ENCODE data around the gene OBSL1. TPM values are rescaled to one million over a fixed set of nuclear protein-coding genes. Genes with fewer than 3 reads are reported as not detected.
A peak's percentile ranks its signal among the peaks of the same experiment; 100 is the strongest.

The OBSL1 gene
- total and polyA plus RNA-seq, 10 of the 15 experiments (the other 5 are each of a cell fraction or from before 2014, with no cell fraction given): 0.14 to 0.77 TPM; not detected in 8

DNA sequence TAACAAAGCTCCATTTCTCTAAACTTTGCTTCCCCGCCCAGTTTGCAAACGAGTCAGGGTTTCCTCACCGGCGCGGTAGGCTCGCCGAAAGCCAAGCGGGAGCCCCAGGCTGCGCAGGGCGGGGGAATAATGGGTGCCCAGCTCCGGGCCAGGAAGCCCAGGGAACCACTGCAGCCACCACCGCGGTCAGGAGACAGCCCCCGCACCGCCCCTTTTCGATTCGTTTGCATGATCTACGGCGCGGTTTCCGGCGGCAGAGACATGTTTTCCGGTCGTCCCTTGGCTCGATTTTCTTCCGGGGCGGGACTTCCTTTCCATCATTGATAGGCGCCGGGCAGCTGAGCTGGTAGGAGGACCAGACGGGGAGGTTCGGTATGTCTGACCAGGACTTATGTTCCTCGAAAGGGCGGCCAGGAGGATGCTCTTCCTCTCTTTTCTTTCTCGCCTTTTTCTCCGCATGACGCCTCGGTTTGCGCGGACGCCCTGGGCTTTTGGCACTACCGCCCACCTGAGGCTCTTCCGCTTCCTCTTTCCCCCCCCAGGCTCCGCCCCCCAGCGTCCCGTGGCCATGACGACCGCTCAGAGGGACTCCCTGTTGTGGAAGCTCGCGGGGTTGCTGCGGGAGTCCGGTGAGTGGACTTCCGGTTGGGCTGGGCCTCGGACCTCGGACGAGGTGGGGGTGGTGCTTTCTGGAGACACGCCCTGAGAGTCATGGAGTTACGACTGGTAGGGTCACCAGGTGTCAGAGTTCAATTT lies 26.4 kb upstream of the OBSL1 start, which contains the start of gene STK11IP (continued):
- TF ChIP-seq, protein P1, sequence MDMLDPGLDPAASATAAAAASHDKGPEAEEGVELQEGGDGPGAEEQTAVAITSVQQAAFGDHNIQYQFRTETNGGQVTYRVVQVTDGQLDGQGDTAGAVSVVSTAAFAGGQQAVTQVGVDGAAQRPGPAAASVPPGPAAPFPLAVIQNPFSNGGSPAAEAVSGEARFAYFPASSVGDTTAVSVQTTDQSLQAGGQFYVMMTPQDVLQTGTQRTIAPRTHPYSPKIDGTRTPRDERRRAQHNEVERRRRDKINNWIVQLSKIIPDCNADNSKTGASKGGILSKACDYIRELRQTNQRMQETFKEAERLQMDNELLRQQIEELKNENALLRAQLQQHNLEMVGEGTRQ (IDR thresholded peaks at IDR 0.05; ENCODE audit: borderline replicate concordance, low read depth, low read length): no peak
- TF ChIP-seq YY1 (IDR thresholded peaks at IDR 0.05; ENCODE audit: low read depth, low read length): peak; percentile 84

DNA sequence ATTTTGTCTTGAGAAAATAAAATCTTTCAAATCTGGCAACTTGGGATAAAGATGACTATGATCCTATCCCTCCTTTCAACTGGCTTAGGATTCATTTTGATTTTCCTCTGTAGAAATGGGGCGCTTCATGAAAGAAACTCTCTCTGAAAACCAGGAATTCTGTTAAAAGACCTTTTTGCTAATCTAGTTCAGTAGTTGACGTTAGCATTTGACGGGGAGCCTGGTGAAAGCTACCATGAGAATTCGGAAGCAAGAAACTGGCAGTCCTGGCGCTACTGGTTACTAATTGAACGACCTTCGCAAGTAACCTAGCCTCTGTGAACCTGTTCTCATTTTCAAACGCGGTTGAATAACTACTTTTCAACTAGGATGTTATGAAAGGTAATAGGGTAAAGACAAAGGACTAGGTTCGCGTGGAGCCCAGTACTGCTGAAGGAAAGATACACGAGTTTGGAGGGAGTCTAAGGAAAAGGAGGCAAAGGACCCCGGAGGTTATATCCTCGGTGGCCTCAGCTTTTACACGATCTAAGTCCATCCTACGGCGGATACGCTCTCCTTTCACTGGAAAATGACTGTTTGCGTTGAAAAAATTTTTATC lies 25.7 kb upstream of the OBSL1 start:
- Histone ChIP-seq H3K36me3 (ENCODE audit: control insufficient read depth in 2 of 2, insufficient read depth in 2 of 2, low read length in 1 of 2) (no peaks in the 10 kb centered on the region; a peak in 2 of 4 replicates), H2AFZ (ENCODE audit: control insufficient read depth, low read depth, low read length) (peak overlapping the region; percentile 99), H3K79me2 (ENCODE audit: control insufficient read depth, insufficient read depth, low read length) (no peaks in the 10 kb centered on the region), H3K27ac (ENCODE audit: control insufficient read depth, insufficient read depth) (peak overlapping the region; percentile 81), H3K4me2 (ENCODE audit: control insufficient read depth, insufficient read depth) (peak overlapping the region; percentile 100), H3K27me3 (replicated peaks in 1 of 2; ENCODE audit: control insufficient read depth in 2 of 2, insufficient read depth in 2 of 2, low read length in 1 of 2) (no peaks in the 10 kb centered on the region), H3K4me3 (peak overlapping the region; percentile 74), H3K4me1 (ENCODE audit: control insufficient read depth, insufficient read depth, low read length) (0 out of 2 replicates have a peak, but pooled peaks cover 8% of the 10 kb centered on the region), H4K20me1 (ENCODE audit: control insufficient read depth, insufficient read depth) (no peaks in the 10 kb centered on the region), H3K9ac (ENCODE audit: control insufficient read depth, insufficient read depth, low read length) (peak overlapping the region; percentile 75), H3K9me3 (replicated peaks; ENCODE audit: control insufficient read depth, insufficient read depth, low read length) (no peaks in the 10 kb centered on the region)
- ChIA-PET CTCF (interaction anchor here (0.5 to 2.9 kb wide), 8 partner anchors 45 to 209 kb away, joined by 3 to 15 read pairs (median 4); partner anchors contain the start of genes CHPF and GMPPA), POLR2A (interaction anchor here (0.6 to 2.4 kb wide), 5 partner anchors 46 to 1375 kb away, joined by 3 to 10 read pairs (median 4); partner anchors contain the start of genes CHPF, DNPEP and TMEM198), SMC1A (ENCODE audit: uncharacterized antibody, unreplicated experiment) (interaction anchor here (0.9 to 1.2 kb wide), 6 partner anchors 8 to 98 kb away, joined by 3 to 5 read pairs (median 3); partner anchors contain the start of gene GMPPA), RAD21 (ENCODE audit: unreplicated experiment) (interaction anchor here (1.0 to 1.7 kb wide), 6 partner anchors 15 to 208 kb away, joined by 3 to 10 read pairs (median 4); partner anchors contain the start of gene GMPPA)
- 24% methylated on average over 19 of the region's 19 CpGs for WGBS (ENCODE audit: insufficient coverage, insufficient replicate concordance, low lambda C conversion rate, missing lambda C conversion rate)
- in situ Hi-C loops (cut with MboI): no loop called here
- DNase-seq (ENCODE audit: low read depth, low spot score) (no peak), FAIRE-seq (no peak), ATAC-seq (peak; percentile 6; the same call in 2 of the 3 replicates)
- intact Hi-C loops (cut with micrococcal nuclease; ENCODE audit: unreplicated experiment): loop anchor here (5.0 kb wide), 1 partner anchor 320 kb away; the partner anchor contains the start of gene DNAJB2
- BruUV-seq (replicated peaks): TSS peak; percentile 93
- TF ChIP-seq PAX8 (IDR thresholded peaks at IDR 0.05): no peak
- no peak for TF ChIP-seq STAT1 (conservative IDR thresholded peaks at IDR 0.05)
- TF ChIP-seq, protein P2, sequence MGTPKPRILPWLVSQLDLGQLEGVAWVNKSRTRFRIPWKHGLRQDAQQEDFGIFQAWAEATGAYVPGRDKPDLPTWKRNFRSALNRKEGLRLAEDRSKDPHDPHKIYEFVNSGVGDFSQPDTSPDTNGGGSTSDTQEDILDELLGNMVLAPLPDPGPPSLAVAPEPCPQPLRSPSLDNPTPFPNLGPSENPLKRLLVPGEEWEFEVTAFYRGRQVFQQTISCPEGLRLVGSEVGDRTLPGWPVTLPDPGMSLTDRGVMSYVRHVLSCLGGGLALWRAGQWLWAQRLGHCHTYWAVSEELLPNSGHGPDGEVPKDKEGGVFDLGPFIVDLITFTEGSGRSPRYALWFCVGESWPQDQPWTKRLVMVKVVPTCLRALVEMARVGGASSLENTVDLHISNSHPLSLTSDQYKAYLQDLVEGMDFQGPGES (IDR thresholded peaks at IDR 0.05): no peak
- TF ChIP-seq SREBF2 (IDR thresholded peaks at IDR 0.05; ENCODE audit: low read length): no peak
- TF ChIP-seq, protein P3, sequence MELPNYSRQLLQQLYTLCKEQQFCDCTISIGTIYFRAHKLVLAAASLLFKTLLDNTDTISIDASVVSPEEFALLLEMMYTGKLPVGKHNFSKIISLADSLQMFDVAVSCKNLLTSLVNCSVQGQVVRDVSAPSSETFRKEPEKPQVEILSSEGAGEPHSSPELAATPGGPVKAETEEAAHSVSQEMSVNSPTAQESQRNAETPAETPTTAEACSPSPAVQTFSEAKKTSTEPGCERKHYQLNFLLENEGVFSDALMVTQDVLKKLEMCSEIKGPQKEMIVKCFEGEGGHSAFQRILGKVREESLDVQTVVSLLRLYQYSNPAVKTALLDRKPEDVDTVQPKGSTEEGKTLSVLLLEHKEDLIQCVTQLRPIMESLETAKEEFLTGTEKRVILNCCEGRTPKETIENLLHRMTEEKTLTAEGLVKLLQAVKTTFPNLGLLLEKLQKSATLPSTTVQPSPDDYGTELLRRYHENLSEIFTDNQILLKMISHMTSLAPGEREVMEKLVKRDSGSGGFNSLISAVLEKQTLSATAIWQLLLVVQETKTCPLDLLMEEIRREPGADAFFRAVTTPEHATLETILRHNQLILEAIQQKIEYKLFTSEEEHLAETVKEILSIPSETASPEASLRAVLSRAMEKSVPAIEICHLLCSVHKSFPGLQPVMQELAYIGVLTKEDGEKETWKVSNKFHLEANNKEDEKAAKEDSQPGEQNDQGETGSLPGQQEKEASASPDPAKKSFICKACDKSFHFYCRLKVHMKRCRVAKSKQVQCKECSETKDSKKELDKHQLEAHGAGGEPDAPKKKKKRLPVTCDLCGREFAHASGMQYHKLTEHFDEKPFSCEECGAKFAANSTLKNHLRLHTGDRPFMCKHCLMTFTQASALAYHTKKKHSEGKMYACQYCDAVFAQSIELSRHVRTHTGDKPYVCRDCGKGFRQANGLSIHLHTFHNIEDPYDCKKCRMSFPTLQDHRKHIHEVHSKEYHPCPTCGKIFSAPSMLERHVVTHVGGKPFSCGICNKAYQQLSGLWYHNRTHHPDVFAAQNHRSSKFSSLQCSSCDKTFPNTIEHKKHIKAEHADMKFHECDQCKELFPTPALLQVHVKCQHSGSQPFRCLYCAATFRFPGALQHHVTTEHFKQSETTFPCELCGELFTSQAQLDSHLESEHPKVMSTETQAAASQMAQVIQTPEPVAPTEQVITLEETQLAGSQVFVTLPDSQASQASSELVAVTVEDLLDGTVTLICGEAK (IDR thresholded peaks at IDR 0.05; ENCODE audit: borderline replicate concordance): no peak
- TF ChIP-seq HDAC2 (IDR thresholded peaks at IDR 0.05): no peak
- TF ChIP-seq NR2F1 (conservative IDR thresholded peaks at IDR 0.05): no peak
- TF ChIP-seq, protein P4, sequence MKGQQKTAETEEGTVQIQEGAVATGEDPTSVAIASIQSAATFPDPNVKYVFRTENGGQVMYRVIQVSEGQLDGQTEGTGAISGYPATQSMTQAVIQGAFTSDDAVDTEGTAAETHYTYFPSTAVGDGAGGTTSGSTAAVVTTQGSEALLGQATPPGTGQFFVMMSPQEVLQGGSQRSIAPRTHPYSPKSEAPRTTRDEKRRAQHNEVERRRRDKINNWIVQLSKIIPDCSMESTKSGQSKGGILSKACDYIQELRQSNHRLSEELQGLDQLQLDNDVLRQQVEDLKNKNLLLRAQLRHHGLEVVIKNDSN (IDR thresholded peaks at IDR 0.05; ENCODE audit: borderline replicate concordance, extremely low read length, insufficient read depth, low read depth, low read length): no peak
- no peak for TF ChIP-seq MYB (IDR thresholded peaks at IDR 0.05; ENCODE audit: borderline replicate concordance, low read depth, low read length)
- no peak for TF ChIP-seq SIN3A (IDR thresholded peaks at IDR 0.05; ENCODE audit: low read depth, low read length)
- TF ChIP-seq RBBP5 (conservative IDR thresholded peaks at IDR 0.05): no peak
- TF ChIP-seq NR2C1 (IDR thresholded peaks at IDR 0.05): no peak
